HG03039 (cell line): ENCODE measurements around the gene DAPK1.
A peak's percentile ranks its signal among the peaks of the same experiment; 100 is the strongest.
"Not testable (repeated sequence)": the region's sequence is repeated elsewhere in the genome, so short reads cannot be mapped to it uniquely, and the experiment has no call there.

Experiments
- ATAC-seq: cut with Tn5 transposase; IDR thresholded peaks from one replicate; pipeline ENCODE4 v1.9.1; 2021; ENCODE audit warnings: mild to moderate bottlenecking, moderate library complexity; ENCODE audit not compliant: unreplicated experiment

DAPK1 gene

GRCh38 chr9:87540444-87541105 lies 42.9 kb downstream of the DAPK1 start:
- no peak for ATAC-seq

- ATAC-seq: no peak
These were observed 44.0 kb downstream of the DAPK1 start for GRCh38 chr9:87541663-87542062.

- no peak for ATAC-seq
These were observed 44.5 kb downstream of the DAPK1 start for GRCh38 chr9:87542141-87542540.

- no peak for ATAC-seq
These were observed 45.6 kb downstream of the DAPK1 start for GRCh38 chr9:87543251-87543650.

GRCh38 chr9:87545858-87546257 lies 48.2 kb downstream of the DAPK1 start:
- ATAC-seq: no peak

GRCh38 chr9:87546704-87547103 lies 49.0 kb downstream of the DAPK1 start:
- ATAC-seq: no peak

- ATAC-seq: no peak
These were observed 50.0 kb downstream of the DAPK1 start for GRCh38 chr9:87547671-87548081.

GRCh38 chr9:87548159-87548558 lies 50.5 kb downstream of the DAPK1 start:
- no peak for ATAC-seq

GRCh38 chr9:87549088-87549487 lies 51.4 kb downstream of the DAPK1 start:
- ATAC-seq: not testable (repeated sequence)

GRCh38 chr9:87549791-87550190 lies 52.1 kb downstream of the DAPK1 start:
- ATAC-seq: no peak

GRCh38 chr9:87550253-87550954 lies 52.7 kb downstream of the DAPK1 start:
- no peak for ATAC-seq

- ATAC-seq: no peak
These were observed 54.1 kb downstream of the DAPK1 start for GRCh38 chr9:87551772-87552217.

- no peak for ATAC-seq
These were observed 56.7 kb downstream of the DAPK1 start for GRCh38 chr9:87554171-87554910.

- no peak for ATAC-seq
These were observed 57.3 kb downstream of the DAPK1 start for GRCh38 chr9:87554976-87555375.

GRCh38 chr9:87556039-87556438 lies 58.4 kb downstream of the DAPK1 start:
- ATAC-seq: no peak

GRCh38 chr9:87556821-87557220 lies 59.2 kb downstream of the DAPK1 start:
- no peak for ATAC-seq

- ATAC-seq: no peak
These were observed 60.3 kb downstream of the DAPK1 start for GRCh38 chr9:87557996-87558395.

GRCh38 chr9:87558606-87559190 lies 61.0 kb downstream of the DAPK1 start:
- no peak for ATAC-seq

- ATAC-seq: no peak
These were observed 64.4 kb downstream of the DAPK1 start for GRCh38 chr9:87562062-87562461.

GRCh38 chr9:87562530-87563170 lies 65.0 kb downstream of the DAPK1 start:
- no peak for ATAC-seq

GRCh38 chr9:87564111-87564510 lies 66.4 kb downstream of the DAPK1 start:
- peak; percentile 53 for ATAC-seq
